Endothelial cell of umbilical vein (primary cell): ENCODE measurements around the gene PTGES3L. TPM values are rescaled to one million over a fixed set of nuclear protein-coding genes. Genes with fewer than 3 reads are reported as not detected.

ENCODE experiments used
- BruUV-seq: library from RNA; stranded (reverse); fragments of 400-500 nt; replicated peaks from 2 replicates; lab custom pipeline; 2021; lab: Mats Ljungman, UMichigan
- CTCF ChIA-PET: fragments of 300-600, 350-600 bp; sonication (Branson Sonifier 250); formaldehyde crosslinking; loops from one replicate; lab custom pipeline; 2021; ENCODE audit warnings: antibody characterized with exemption, inconsistent platforms; lab: Charles Lee
- POLR2A ChIA-PET: fragments of 300-600, 350-600 bp; sonication (Branson Sonifier 250); formaldehyde crosslinking; loops from one replicate; lab custom pipeline; 2021; ENCODE audit warnings: antibody characterized with exemption, inconsistent platforms; lab: Charles Lee
- DNase-seq: peaks from one replicate; pipeline ENCODE4 v3.0.0-alpha.2; 2011; ENCODE audit warnings: low read depth, low spot score
- FAIRE-seq: peaks from 2 replicates; lab custom pipeline; 2011; peaks lifted over from hg19 to GRCh38; lab: Jason Lieb, UNC
- H2AFZ ChIP-seq: 2 replicates; pipeline ENCODE4 v1.6.0; 2012; ENCODE audit warnings: low read depth, low read length, control low read depth, inconsistent platforms
- H3K27ac ChIP-seq: 2 replicates; pipeline ENCODE4 v1.5.1; 2011; ENCODE audit warnings: low read depth, mild to moderate bottlenecking, control low read depth, low read length, moderate library complexity; ENCODE audit not compliant: insufficient read depth
- H3K27me3 ChIP-seq, 2 experiments: 2 replicates each; pipeline versions ENCODE4 v1.6.0 to v1.6.1; 2011; ENCODE audit warnings: low read length in 2 of 2, mixed read lengths in 1 of 2; ENCODE audit not compliant: control insufficient read depth in 2 of 2, insufficient read depth in 2 of 2
- H3K36me3 ChIP-seq, 2 experiments: 2 replicates in 1 of 2; 3 replicates in 1 of 2; pipeline ENCODE4 v1.5.1; 2011; ENCODE audit warnings: low read length in 2 of 2, mild to moderate bottlenecking in 1 of 2, moderate library complexity in 1 of 2; ENCODE audit not compliant: control insufficient read depth in 2 of 2, insufficient read depth in 2 of 2; ENCODE audit errors: extremely low read depth in 1 of 2
- H3K4me1 ChIP-seq: 3 replicates; pipeline ENCODE4 v1.5.1; 2011; ENCODE audit warnings: mild to moderate bottlenecking, low read length; ENCODE audit not compliant: control insufficient read depth, insufficient read depth; ENCODE audit errors: extremely low read depth
- H3K4me2 ChIP-seq: 2 replicates; pipeline ENCODE4 v1.6.1; 2011; ENCODE audit warnings: low read length, control low read depth, mixed read lengths; ENCODE audit not compliant: insufficient read depth
- H3K4me3 ChIP-seq, 3 experiments: fragments of 200-600 bp in 1 of 3; sonication (generic), shearing (Covaris generic) in 1 of 3; replicated peaks in 1 of 3; 2 replicates each; pipeline ENCODE4 v1.5.1; 2011 to 2016; ENCODE audit warnings: control low read depth in 3 of 3, low read length in 3 of 3, mild to moderate bottlenecking in 2 of 3, inconsistent platforms in 1 of 3, low read depth in 1 of 3, moderate library complexity in 1 of 3; ENCODE audit not compliant: insufficient read depth in 1 of 3
- H3K79me2 ChIP-seq: 2 replicates; pipeline ENCODE4 v1.6.0; 2012; ENCODE audit warnings: low read length, inconsistent platforms; ENCODE audit not compliant: control insufficient read depth, insufficient read depth
- H3K9ac ChIP-seq: replicated peaks from 2 replicates; pipeline ENCODE3; 2011; ENCODE audit warnings: low read length, control low read depth; ENCODE audit not compliant: insufficient read depth; ENCODE audit errors: extremely low read depth
- H3K9me1 ChIP-seq: replicated peaks from 3 replicates; pipeline ENCODE4 v1.6.0; 2011; ENCODE audit warnings: mild to moderate bottlenecking, low read length; ENCODE audit not compliant: control insufficient read depth, insufficient read depth; ENCODE audit errors: extremely low read depth
- H3K9me3 ChIP-seq: replicated peaks from 2 replicates; pipeline ENCODE4 v1.5.1; 2012; ENCODE audit warnings: low read length, inconsistent platforms; ENCODE audit not compliant: control insufficient read depth, insufficient read depth
- H4K20me1 ChIP-seq: replicated peaks from 2 replicates; pipeline ENCODE3; 2011; ENCODE audit warnings: mild to moderate bottlenecking, low read length; ENCODE audit not compliant: control insufficient read depth, insufficient read depth; ENCODE audit errors: extremely low read depth
- MYC ChIP-seq: IDR thresholded peaks from one replicate; pipeline ENCODE4 v1.6.1; 2011; ENCODE audit warnings: mild to moderate bottlenecking, low read depth, low read length
- dilution Hi-C: fragments of 300-500 bp; cut with MboI; formaldehyde crosslinking; loops from one replicate; pipeline ENCODE4 v1.15.0; 2019; ENCODE audit warnings: low sequenced_read_pairs; ENCODE audit not compliant: extremely low pct_ligation_motif_present
- intact Hi-C: fragments of 100-400 bp; cut with micrococcal nuclease; formaldehyde crosslinking; loops from one replicate; pipeline ENCODE4 v1.10.0; 2022
- polyA plus RNA-seq, 4 experiments: library from polyadenylated mRNA; depleted of rRNA in 3 of 4; stranded (reverse) in 3 of 4; unstranded in 1 of 4; fragments of >200 nt; gene quantifications; 2 replicates each; pipeline versions ENCODE4 v1.2.1 to v1.2.3, GENCODE V29; 2011 to 2012; ENCODE audit warnings: missing spikeins in 1 of 4
- total RNA-seq: library from RNA; stranded (reverse); gene quantifications from 2 replicates; pipeline ENCODE4 v1.2.3, GENCODE V29; 2021
- TF ChIP-seq, protein P1 (sequence below), 2 donors: IDR thresholded peaks; 1 replicate in 1 of 2; 2 replicates in 1 of 2; pipeline ENCODE4 v1.5.1; 2011; ENCODE audit warnings: low read length in 2 of 2, mild to moderate bottlenecking in 2 of 2, moderate library complexity in 2 of 2, control low read depth in 1 of 2, inconsistent platforms in 1 of 2, low read depth in 1 of 2; ENCODE audit not compliant: insufficient read depth in 1 of 2; ENCODE audit errors: extremely low read depth in 1 of 2

PTGES3L gene
- total and polyA plus RNA-seq, 2 donors (not counting 3 experiments of a cell fraction or from before 2014, with no cell fraction given) = 0.23 TPM; not detected in 1

DNA sequence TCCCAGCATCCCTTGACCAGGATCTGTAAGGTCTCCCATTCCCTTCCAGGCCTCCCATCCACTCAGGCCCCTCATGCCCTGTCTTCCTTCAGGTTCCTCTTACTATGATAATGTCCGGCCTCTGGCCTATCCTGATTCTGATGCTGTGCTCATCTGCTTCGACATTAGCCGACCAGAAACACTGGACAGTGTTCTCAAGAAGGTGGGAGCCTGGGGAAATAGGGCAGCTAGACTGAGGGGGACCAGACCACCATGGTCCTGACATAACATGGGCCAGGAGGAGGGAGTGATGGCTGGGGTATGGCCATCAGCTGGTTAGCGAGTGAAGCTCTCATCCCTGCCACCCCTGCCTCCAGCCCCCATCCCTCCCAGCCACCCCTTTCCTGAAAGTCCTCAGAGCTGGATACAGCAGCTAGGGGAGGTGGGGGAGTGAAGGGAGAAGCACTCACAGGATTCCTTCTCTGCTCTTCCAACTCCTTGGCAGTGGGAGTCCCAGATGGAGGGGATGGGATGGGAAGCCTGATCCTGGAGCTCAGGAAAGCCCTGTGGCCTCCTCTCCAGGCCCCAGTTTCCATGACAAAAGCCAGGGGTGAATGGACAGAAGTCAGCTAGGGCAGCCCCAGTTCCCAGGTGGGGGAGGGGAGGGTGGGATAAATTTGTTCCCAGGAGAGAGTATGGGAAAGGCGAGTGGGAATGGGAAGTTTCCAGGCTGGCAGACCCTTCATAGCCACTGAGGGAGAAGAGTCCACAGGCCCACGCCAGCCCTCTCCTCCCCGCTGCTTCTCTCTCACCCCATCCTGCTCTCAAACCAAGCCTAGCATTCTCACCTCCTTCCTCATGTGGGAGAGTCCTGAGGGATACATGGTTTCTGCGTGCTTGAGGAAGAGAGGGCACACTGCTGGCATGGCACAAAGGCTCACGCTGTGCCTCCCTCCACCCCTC is 47.5 kb upstream of the PTGES3L start:
- H3K27me3 ChIP-seq = peaks cover 0 to 1% of the 10 kb centered on the region in 2 experiments
- CTCF ChIA-PET = no interaction called here

More for the DNA sequence above, 47.5 kb upstream of the PTGES3L start:
- Histone ChIP-seq H2AFZ (no peak overlapping the region), H3K4me1 (peaks cover 3% of the 10 kb centered on the region), H3K9me1 (no peaks in the 10 kb centered on the region), H3K79me2 (no peaks in the 10 kb centered on the region), H4K20me1 (no peaks in the 10 kb centered on the region), H3K27ac (no peak overlapping the region), H3K4me3 (no peak overlapping the region), H3K4me2 (no peak overlapping the region), H3K9ac (no peak overlapping the region), H3K9me3 (no peaks in the 10 kb centered on the region), H3K36me3 (no peaks in the 10 kb centered on the region)
- DNase-seq (no peak), FAIRE-seq (no peak)
- TF ChIP-seq MYC = no peak
- TF ChIP-seq, protein P1, sequence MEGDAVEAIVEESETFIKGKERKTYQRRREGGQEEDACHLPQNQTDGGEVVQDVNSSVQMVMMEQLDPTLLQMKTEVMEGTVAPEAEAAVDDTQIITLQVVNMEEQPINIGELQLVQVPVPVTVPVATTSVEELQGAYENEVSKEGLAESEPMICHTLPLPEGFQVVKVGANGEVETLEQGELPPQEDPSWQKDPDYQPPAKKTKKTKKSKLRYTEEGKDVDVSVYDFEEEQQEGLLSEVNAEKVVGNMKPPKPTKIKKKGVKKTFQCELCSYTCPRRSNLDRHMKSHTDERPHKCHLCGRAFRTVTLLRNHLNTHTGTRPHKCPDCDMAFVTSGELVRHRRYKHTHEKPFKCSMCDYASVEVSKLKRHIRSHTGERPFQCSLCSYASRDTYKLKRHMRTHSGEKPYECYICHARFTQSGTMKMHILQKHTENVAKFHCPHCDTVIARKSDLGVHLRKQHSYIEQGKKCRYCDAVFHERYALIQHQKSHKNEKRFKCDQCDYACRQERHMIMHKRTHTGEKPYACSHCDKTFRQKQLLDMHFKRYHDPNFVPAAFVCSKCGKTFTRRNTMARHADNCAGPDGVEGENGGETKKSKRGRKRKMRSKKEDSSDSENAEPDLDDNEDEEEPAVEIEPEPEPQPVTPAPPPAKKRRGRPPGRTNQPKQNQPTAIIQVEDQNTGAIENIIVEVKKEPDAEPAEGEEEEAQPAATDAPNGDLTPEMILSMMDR (IDR thresholded peaks at IDR 0.05; ENCODE audit: extremely low read depth in 1 of 2, insufficient read depth in 1 of 2, low read depth in 1 of 2, low read length in 2 of 2) = no peak
- POLR2A ChIA-PET = no interaction called here
- intact Hi-C loops (no loop called here), dilution Hi-C loops (no loop called here)
- BruUV-seq = no TSS peak
